Glutamatergic neuron (in vitro differentiated cells): Measurements from ENCODE around the gene SUN5. TPM values are rescaled to one million over a fixed set of nuclear protein-coding genes. Genes with fewer than 3 reads are reported as not detected.

Experiments used
- DNase-seq: peaks from one replicate; pipeline ENCODE4 v3.0.0; 2022
- H3K27ac Mint-ChIP-seq: one replicate; pipeline ENCODE4 v1.8.0; 2020; ENCODE audit warnings: mild to moderate bottlenecking, mixed read lengths, inconsistent platforms; ENCODE audit not compliant: unreplicated experiment
- H3K27me3 Mint-ChIP-seq: one replicate; pipeline ENCODE4 v1.8.0; 2020; ENCODE audit warnings: mild to moderate bottlenecking, moderate library complexity, mixed read lengths, inconsistent platforms; ENCODE audit not compliant: unreplicated experiment
- H3K36me3 Mint-ChIP-seq: one replicate; pipeline ENCODE4 v1.8.0; 2020; ENCODE audit warnings: mild to moderate bottlenecking, mixed read lengths, inconsistent platforms; ENCODE audit not compliant: unreplicated experiment
- H3K4me1 Mint-ChIP-seq: one replicate; pipeline ENCODE4 v1.8.0; 2020; ENCODE audit warnings: mild to moderate bottlenecking, low read depth, mixed read lengths, inconsistent platforms; ENCODE audit not compliant: unreplicated experiment
- H3K4me3 Mint-ChIP-seq: one replicate; pipeline ENCODE4 v1.8.0; 2020; ENCODE audit warnings: mild to moderate bottlenecking, mixed read lengths, inconsistent platforms; ENCODE audit not compliant: unreplicated experiment
- H3K9me3 Mint-ChIP-seq: one replicate; pipeline ENCODE4 v1.8.0; 2020; ENCODE audit warnings: mild to moderate bottlenecking, moderate library complexity, mixed read lengths, inconsistent platforms; ENCODE audit not compliant: unreplicated experiment
- CTCF ChIP-seq: fragments of 200-600 bp; sonication (generic); IDR thresholded peaks from one replicate; pipeline ENCODE4 v1.5.0; 2021; ENCODE audit not compliant: partially characterized antibody, unreplicated experiment
- total RNA-seq: library from RNA; stranded (reverse); fragmentation: NEBNext Ultra II Directional; extraction: Animal tissue kit (Norgen Biotek cat#: 25700); gene quantifications from one replicate; pipeline ENCODE4 v1.2.1, GENCODE V29; 2021; ENCODE audit not compliant: unreplicated experiment

Gene SUN5
- total RNA-seq, 1 donor from 2014 or later: not detected

GRCh38 chr20:32999603-33000250 lies 4.5 kb downstream of the SUN5 start:
- Mint-ChIP-seq H3K36me3 (peaks cover 4% of the 10 kb centered on the region), H3K4me1 (no peaks in the 10 kb centered on the region), H3K27me3 (peaks cover 1% of the 10 kb centered on the region), H3K27ac (no peak overlapping the region), H3K4me3 (no peak overlapping the region), H3K9me3 (peaks cover 2% of the 10 kb centered on the region)
- DNase-seq: no peak
- no peak for TF ChIP-seq CTCF

DNA sequence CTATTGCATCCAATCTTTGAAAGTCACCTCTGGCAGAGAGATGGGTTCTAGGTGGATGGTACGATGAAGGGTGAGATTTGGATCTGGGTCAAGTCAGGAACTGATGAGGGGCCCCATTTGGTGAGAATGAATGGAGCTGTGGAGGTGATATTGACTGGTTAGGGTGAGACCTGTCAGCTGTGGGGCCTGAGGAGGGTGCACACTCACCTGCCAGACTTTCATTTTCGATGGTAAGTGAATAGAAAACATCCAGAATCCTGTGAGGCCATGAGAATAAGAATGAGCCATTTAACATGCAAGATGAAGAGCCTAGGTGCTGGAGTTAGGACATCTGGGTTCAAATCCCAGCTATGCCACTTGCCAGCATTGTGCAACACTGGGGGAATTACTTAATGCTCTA lies 6.8 kb downstream of the SUN5 start:
- Mint-ChIP-seq H3K27ac (no peak overlapping the region), H3K4me1 (no peaks in the 10 kb centered on the region), H3K4me3 (no peak overlapping the region), H3K27me3 (peaks cover 1% of the 10 kb centered on the region), H3K9me3 (no peaks in the 10 kb centered on the region), H3K36me3 (peaks cover 5% of the 10 kb centered on the region)
- TF ChIP-seq CTCF: no peak
- no peak for DNase-seq

- Mint-ChIP-seq H3K27ac (no peak overlapping the region), H3K9me3 (no peaks in the 10 kb centered on the region), H3K27me3 (no peaks in the 10 kb centered on the region), H3K4me3 (no peak overlapping the region), H3K36me3 (peaks cover 5% of the 10 kb centered on the region), H3K4me1 (peaks cover 2% of the 10 kb centered on the region)
- no peak for TF ChIP-seq CTCF
- DNase-seq: no peak
These were observed 8.4 kb downstream of the SUN5 start for GRCh38 chr20:32995802-32996201.

DNA sequence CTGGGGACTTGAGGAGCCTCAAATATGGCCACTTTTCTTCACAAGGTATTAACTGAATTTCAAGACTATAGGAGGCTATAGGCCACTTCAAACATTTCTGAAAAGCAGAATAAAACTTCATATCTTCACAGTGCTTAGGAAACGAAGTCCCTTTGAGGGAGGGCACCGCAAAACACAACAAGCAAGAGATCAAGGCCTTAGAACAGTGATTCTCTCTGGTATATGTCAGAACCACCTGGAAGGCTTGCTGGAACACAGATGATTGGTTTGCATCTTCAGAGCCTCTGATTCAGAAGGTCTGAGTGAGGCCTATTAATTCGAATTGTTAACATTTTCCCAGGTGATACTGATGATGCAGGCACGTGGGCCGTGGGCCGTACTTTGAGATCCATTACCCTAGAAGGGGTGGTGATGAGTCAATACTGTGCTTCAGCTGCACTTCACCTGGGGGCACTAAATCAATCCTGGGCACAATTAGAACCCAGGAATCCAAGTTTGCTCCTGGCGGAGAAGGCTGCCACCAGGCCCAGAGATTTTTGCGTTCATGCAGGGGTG lies 10.7 kb downstream of the SUN5 start:
- Mint-ChIP-seq H3K36me3 (peaks cover 5% of the 10 kb centered on the region), H3K4me1 (peaks cover 2% of the 10 kb centered on the region), H3K27me3 (no peaks in the 10 kb centered on the region), H3K4me3 (no peak overlapping the region), H3K9me3 (no peaks in the 10 kb centered on the region), H3K27ac (no peak overlapping the region)
- no peak for DNase-seq
- no peak for TF ChIP-seq CTCF
